Panc1 (cell line): ENCODE data around the gene PPP3R1. TPM values are rescaled to one million over a fixed set of nuclear protein-coding genes. Genes with fewer than 3 reads are reported as not detected.

ENCODE experiments used
- ATAC-seq: fragments of 200-7000 bp; cut with Tn5 transposase; 2 replicates; pipeline ENCODE4 v1.9.1; 2020; ENCODE audit warnings: mild to moderate bottlenecking, moderate library complexity
- BruUV-seq: library from RNA; stranded (reverse); fragments of 400-500 nt; replicated peaks from 2 replicates; lab custom pipeline; 2021; lab: Mats Ljungman, UMichigan
- CTCF ChIA-PET: fragments of 300-600 bp; sonication (Branson Sonifier 250); formaldehyde crosslinking; loops from one replicate; lab custom pipeline; 2022; ENCODE audit warnings: antibody characterized with exemption; lab: Charles Lee
- POLR2A ChIA-PET: fragments of 300-600 bp; sonication (Branson Sonifier 250); formaldehyde crosslinking; loops from one replicate; lab custom pipeline; 2022; ENCODE audit warnings: antibody characterized with exemption; lab: Charles Lee
- DNase-seq: peaks from one replicate; pipeline ENCODE4 v3.0.0-alpha.2; 2010; ENCODE audit warnings: low read depth, low spot score
- H3K27ac ChIP-seq: 2 replicates; pipeline ENCODE4 v1.5.1; 2011; ENCODE audit warnings: mild to moderate bottlenecking, low read length, inconsistent platforms
- H3K27me3 ChIP-seq: fragments of 200-500 bp; sonication (Bioruptor generic); 2 replicates; pipeline ENCODE4 v1.6.0; 2014; ENCODE audit warnings: low read length, inconsistent platforms; ENCODE audit not compliant: control insufficient read depth, insufficient read depth
- H3K36me3 ChIP-seq: fragments of 200-500 bp; sonication (Bioruptor generic); 2 replicates; pipeline ENCODE4 v1.5.1; 2014; ENCODE audit warnings: inconsistent platforms, mild to moderate bottlenecking, low read length, moderate library complexity; ENCODE audit not compliant: control insufficient read depth, insufficient read depth
- H3K4me1 ChIP-seq: 2 replicates; pipeline ENCODE4 v1.5.1; 2011; ENCODE audit warnings: inconsistent platforms, mild to moderate bottlenecking, low read length, moderate library complexity; ENCODE audit not compliant: control insufficient read depth, insufficient read depth
- H3K4me3 ChIP-seq, 2 experiments: 2 replicates each; pipeline ENCODE4 v1.5.1; 2011 to 2012; ENCODE audit warnings: low read depth in 2 of 2, low read length in 2 of 2, mild to moderate bottlenecking in 2 of 2, inconsistent platforms in 1 of 2, moderate library complexity in 1 of 2
- H3K9me3 ChIP-seq: fragments of 200-500 bp; sonication (Bioruptor generic); 2 replicates; pipeline ENCODE4 v1.5.1; 2014; ENCODE audit warnings: low read depth, mild to moderate bottlenecking, inconsistent platforms, low read length, moderate library complexity; ENCODE audit not compliant: control insufficient read depth, insufficient read depth
- POLR2AphosphoS5 ChIP-seq: IDR thresholded peaks from 2 replicates; pipeline ENCODE4 v1.6.1; 2012; ENCODE audit warnings: mild to moderate bottlenecking, low read depth, low read length, moderate library complexity
- SIN3A ChIP-seq: IDR thresholded peaks from 2 replicates; pipeline ENCODE4 v1.6.1; 2012; ENCODE audit warnings: low read depth, mild to moderate bottlenecking, low read length, moderate library complexity, borderline replicate concordance; ENCODE audit not compliant: insufficient read depth
- TCF7L2 ChIP-seq: IDR thresholded peaks from 2 replicates; pipeline ENCODE4 v1.6.1; 2011; ENCODE audit warnings: mild to moderate bottlenecking, low read depth, low read length, inconsistent platforms
- in situ Hi-C: cut with HindIII; loops from 2 replicates; pipeline ENCODE4 v1.10.0; 2016; ENCODE audit warnings: low sequenced_read_pairs, low pct_unique_long_range_greater_than_20kb
- intact Hi-C: fragments of 100-400 bp; cut with micrococcal nuclease; formaldehyde crosslinking; loops from one replicate; pipeline ENCODE4 v1.10.0; 2022; ENCODE audit not compliant: unreplicated experiment
- total RNA-seq: library from RNA; stranded (reverse); gene quantifications from one replicate; pipeline ENCODE4 v1.2.1, GENCODE V29; 2021; ENCODE audit not compliant: unreplicated experiment
- TF ChIP-seq, protein P1 (sequence below): fragments of 450-650 bp; IDR thresholded peaks from 2 replicates; pipeline ENCODE4 v1.5.1; 2017; ENCODE audit warnings: mild to moderate bottlenecking
- TF ChIP-seq, protein P2 (sequence below), 2 experiments: IDR thresholded peaks; 2 replicates each; pipeline ENCODE4 v1.6.1; 2011 to 2012; ENCODE audit warnings: low read depth in 2 of 2, control low read depth in 1 of 2, low read length in 1 of 2, mild to moderate bottlenecking in 1 of 2, moderate library complexity in 1 of 2; ENCODE audit not compliant: insufficient read depth in 1 of 2

PPP3R1 gene
- total RNA-seq, 1 experiment from 2014 or later: 77.9 TPM

DNA sequence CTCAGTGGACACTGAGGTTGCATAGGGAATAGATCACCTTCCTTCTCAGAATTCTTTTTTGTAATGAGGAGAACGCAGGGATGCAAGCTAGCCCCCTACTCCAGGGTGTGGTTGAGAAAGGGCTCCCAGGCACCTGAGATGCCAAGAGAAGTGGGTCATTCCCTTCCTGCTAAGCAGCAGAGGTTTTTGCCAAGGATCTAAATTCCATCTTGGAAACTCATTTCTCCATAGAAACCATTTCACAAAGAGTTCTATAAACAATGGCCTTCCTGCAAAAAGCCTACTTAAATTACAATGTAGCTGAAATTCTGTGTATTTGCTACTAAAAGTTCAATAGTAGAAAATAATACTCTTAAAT, 3.7 kb upstream of the PPP3R1 start:
- Histone ChIP-seq H3K4me1 (peaks cover 3% of the 10 kb centered on the region; the same call in 1 of the 2 replicates), H3K9me3 (no peaks in the 10 kb centered on the region), H3K27me3 (no peaks in the 10 kb centered on the region), H3K4me3 (no peak overlapping the region), H3K27ac (no peak overlapping the region), H3K36me3 (no peaks in the 10 kb centered on the region)
- ATAC-seq (no peak), DNase-seq (no peak)
- in situ Hi-C loops: no loop called here
- TF ChIP-seq, protein P1, sequence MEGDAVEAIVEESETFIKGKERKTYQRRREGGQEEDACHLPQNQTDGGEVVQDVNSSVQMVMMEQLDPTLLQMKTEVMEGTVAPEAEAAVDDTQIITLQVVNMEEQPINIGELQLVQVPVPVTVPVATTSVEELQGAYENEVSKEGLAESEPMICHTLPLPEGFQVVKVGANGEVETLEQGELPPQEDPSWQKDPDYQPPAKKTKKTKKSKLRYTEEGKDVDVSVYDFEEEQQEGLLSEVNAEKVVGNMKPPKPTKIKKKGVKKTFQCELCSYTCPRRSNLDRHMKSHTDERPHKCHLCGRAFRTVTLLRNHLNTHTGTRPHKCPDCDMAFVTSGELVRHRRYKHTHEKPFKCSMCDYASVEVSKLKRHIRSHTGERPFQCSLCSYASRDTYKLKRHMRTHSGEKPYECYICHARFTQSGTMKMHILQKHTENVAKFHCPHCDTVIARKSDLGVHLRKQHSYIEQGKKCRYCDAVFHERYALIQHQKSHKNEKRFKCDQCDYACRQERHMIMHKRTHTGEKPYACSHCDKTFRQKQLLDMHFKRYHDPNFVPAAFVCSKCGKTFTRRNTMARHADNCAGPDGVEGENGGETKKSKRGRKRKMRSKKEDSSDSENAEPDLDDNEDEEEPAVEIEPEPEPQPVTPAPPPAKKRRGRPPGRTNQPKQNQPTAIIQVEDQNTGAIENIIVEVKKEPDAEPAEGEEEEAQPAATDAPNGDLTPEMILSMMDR: no peak
- TF ChIP-seq POLR2AphosphoS5 (no peak), SIN3A (no peak), TCF7L2 (no peak)
- TF ChIP-seq, protein P2, sequence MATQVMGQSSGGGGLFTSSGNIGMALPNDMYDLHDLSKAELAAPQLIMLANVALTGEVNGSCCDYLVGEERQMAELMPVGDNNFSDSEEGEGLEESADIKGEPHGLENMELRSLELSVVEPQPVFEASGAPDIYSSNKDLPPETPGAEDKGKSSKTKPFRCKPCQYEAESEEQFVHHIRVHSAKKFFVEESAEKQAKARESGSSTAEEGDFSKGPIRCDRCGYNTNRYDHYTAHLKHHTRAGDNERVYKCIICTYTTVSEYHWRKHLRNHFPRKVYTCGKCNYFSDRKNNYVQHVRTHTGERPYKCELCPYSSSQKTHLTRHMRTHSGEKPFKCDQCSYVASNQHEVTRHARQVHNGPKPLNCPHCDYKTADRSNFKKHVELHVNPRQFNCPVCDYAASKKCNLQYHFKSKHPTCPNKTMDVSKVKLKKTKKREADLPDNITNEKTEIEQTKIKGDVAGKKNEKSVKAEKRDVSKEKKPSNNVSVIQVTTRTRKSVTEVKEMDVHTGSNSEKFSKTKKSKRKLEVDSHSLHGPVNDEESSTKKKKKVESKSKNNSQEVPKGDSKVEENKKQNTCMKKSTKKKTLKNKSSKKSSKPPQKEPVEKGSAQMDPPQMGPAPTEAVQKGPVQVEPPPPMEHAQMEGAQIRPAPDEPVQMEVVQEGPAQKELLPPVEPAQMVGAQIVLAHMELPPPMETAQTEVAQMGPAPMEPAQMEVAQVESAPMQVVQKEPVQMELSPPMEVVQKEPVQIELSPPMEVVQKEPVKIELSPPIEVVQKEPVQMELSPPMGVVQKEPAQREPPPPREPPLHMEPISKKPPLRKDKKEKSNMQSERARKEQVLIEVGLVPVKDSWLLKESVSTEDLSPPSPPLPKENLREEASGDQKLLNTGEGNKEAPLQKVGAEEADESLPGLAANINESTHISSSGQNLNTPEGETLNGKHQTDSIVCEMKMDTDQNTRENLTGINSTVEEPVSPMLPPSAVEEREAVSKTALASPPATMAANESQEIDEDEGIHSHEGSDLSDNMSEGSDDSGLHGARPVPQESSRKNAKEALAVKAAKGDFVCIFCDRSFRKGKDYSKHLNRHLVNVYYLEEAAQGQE (IDR thresholded peaks at IDR 0.05; ENCODE audit: insufficient read depth in 1 of 2, low read depth in 2 of 2, low read length in 1 of 2): no peak
- CTCF ChIA-PET: no interaction called here
- intact Hi-C loops: no loop called here
- POLR2A ChIA-PET: no interaction called here
- BruUV-seq: no TSS peak

DNA sequence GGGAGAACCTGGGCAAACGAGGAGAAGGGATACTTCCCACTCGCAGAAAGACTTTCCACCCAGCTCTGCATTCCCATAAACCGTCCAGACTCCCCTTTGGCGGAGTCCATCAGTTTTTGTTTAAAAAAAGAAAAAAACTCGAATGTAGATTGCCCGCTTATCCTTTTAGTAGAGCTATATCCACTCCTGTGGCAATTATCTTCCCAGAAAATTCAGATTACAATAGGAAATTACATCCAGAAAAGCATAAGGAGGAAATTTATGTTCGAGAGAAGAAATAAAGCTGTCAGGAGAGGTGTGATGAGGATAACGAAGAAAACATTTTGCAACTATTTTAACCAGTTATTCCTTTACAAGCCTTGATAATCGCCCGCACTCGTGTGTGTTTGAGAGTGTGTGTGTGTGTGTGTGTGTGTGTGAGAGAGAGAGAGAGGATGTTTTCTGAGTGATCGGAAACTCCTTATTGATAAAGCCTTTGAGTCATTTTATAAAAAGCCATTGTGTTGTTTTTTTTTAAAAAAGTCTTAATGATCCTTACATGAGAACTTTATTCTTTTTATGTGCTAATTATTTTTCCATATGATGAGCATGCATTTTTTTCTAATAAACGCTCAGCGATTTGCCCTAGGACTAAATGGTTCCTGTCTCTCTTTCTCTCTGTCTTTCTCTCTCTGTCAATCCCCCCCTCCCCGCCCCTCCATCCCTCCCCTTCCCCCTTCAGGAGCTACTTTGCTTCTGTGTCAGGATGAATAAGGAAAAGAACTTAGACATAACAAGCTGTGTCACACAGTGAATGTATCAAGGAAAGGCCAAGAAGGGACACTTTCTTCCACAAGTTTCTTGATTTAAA, 1.1 kb upstream of the PPP3R1 start:
- ChIA-PET CTCF (interaction anchor here (0.7 kb wide), 1 partner anchor 690 kb away, joined by 3 read pairs; no protein-coding TSS in a partner anchor), POLR2A (interaction anchor here (0.5 kb wide), 1 partner anchor 23 kb away, joined by 3 read pairs; no protein-coding TSS in a partner anchor)
- intact Hi-C loops (no loop called here), in situ Hi-C loops (no loop called here)
- Histone ChIP-seq H3K9me3 (no peaks in the 10 kb centered on the region), H3K36me3 (peaks cover 10% of the 10 kb centered on the region), H3K4me3 (peak overlapping the region; percentile 97 to 98), H3K27ac (peak overlapping the region; percentile 96), H3K4me1 (peaks cover 25% of the 10 kb centered on the region), H3K27me3 (no peaks in the 10 kb centered on the region)
- no TSS peak for BruUV-seq
- DNase-seq: peak; percentile 2
- ATAC-seq: no peak
- TF ChIP-seq POLR2AphosphoS5 (no peak), SIN3A (no peak), TCF7L2 (no peak)
- TF ChIP-seq, protein P1: no peak
- TF ChIP-seq, protein P2 (IDR thresholded peaks at IDR 0.05; ENCODE audit: insufficient read depth in 1 of 2, low read depth in 2 of 2, low read length in 1 of 2): no peak
